Jurkat, Clone E6-1 (cell line): ENCODE data around the gene BMP7.

Experiments used
- DNase-seq: peaks from one replicate; pipeline ENCODE4 v3.0.0-alpha.2; 2011; ENCODE audit warnings: low read depth, low spot score
- H3K4me3 ChIP-seq: 2 replicates; pipeline ENCODE4 v1.5.1; 2011; ENCODE audit warnings: mild to moderate bottlenecking, low read length, control low read depth, moderate library complexity

BMP7 gene

DNA sequence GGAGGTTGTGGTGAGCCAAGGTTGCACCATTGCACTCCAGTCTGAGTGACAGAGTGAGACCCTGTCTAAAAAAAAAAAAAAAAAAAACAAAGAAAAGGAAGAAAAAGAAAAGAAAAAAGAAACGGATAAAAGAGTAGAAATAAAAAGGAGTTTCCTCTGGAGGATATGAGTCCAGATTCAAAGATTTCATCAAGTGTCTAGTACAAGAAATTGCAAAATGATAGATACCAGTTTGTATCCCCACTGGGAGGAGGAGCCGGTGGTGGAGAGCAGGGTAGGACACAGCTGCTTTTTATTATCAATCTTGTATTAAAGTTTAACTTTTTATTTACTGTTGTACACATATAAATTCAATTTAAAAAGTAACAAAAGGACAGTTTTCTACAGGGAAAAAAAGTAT lies 113.9 kb downstream of the BMP7 start:
- no peak for DNase-seq
- no peak overlapping the region for H3K4me3 ChIP-seq

- no peak overlapping the region for H3K4me3 ChIP-seq
- DNase-seq = no peak
These were observed 115.9 kb downstream of the BMP7 start for GRCh38 chr20:57150559-57150958.

GRCh38 chr20:57148263-57148662 lies 118.2 kb downstream of the BMP7 start:
- no peak overlapping the region for H3K4me3 ChIP-seq
- no peak for DNase-seq

DNA sequence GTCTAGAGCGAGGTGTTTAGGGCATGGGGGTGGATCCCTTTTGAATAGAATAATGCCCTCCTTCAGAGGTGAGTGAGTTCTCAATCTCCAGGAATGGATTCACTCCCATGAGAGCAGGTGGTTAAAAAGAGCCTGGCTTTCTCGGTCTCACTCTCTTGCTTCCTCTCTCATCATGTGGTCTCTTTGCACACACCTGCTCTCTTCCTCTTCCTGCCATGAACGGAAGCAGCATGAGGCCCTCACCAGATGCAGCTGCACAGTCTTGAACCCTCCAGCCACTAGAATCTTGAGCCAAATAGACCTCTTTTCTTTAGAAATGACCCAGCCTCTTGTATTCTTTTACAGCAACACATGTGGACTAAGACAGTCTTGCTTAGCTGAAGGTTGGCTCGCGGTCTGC lies 119.3 kb downstream of the BMP7 start:
- DNase-seq = peak; percentile 58

DNA sequence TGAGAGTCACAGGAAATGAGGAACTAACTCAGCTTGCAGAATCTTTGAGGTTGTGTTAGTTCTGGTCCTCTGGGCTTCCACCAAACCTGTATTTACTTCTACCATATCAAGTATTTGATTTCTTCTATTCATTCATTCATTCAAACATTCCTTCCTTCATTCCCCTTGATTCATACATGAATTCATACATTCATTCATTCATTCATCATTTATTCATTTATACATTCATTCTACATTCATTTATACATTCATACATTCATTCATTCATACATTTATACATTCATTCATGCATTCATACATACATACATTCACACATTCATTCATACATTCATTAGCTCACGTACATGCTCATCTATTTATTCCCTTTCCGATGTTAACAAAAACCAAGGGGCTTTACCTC lies 120.3 kb downstream of the BMP7 start:
- DNase-seq = no peak

More for the DNA sequence above, 119.3 kb downstream of the BMP7 start:
- no peak overlapping the region for H3K4me3 ChIP-seq

GRCh38 chr20:57145089-57145631 lies 121.3 kb downstream of the BMP7 start:
- no peak overlapping the region for H3K4me3 ChIP-seq
- DNase-seq = no peak

More for the DNA sequence above, 120.3 kb downstream of the BMP7 start:
- no peak overlapping the region for H3K4me3 ChIP-seq

DNA sequence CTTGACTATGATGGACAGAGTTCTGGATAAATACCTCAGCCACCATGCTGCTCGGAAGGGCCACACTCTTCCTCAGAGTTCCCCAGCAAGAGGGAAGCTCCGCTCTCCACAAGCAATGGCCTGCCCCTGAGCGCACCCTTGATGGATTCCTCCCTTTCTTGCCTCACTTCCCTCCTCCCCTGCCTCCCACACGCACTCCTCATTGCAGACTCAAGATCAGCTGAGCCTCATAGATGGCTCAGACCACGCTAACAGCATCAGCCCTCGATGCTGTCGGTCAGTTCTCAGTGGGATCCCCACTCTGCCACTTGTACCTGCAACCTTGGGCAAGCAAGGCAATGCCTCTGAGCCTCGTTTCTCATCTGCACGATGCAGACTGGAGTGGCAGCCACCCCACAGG lies 123.3 kb downstream of the BMP7 start:
- H3K4me3 ChIP-seq = no peak overlapping the region
- no peak for DNase-seq

- H3K4me3 ChIP-seq = no peak overlapping the region
- DNase-seq = no peak
These were observed 123.8 kb downstream of the BMP7 start for GRCh38 chr20:57142667-57143066.

- no peak for DNase-seq
- H3K4me3 ChIP-seq = no peak overlapping the region
These were observed 124.9 kb downstream of the BMP7 start for GRCh38 chr20:57141492-57141891.

GRCh38 chr20:57140416-57140965 lies 126.0 kb downstream of the BMP7 start:
- H3K4me3 ChIP-seq = no peak overlapping the region
- DNase-seq = no peak

GRCh38 chr20:57139342-57140093 lies 126.9 kb downstream of the BMP7 start:
- H3K4me3 ChIP-seq = no peak overlapping the region
- DNase-seq = no peak

GRCh38 chr20:57138198-57138995 lies 128.0 kb downstream of the BMP7 start:
- no peak overlapping the region for H3K4me3 ChIP-seq
- DNase-seq = no peak

- H3K4me3 ChIP-seq = no peak overlapping the region
These were observed 128.8 kb downstream of the BMP7 start for GRCh38 chr20:57137676-57138075.

GRCh38 chr20:57136734-57137133 lies 129.7 kb downstream of the BMP7 start:
- H3K4me3 ChIP-seq = no peak overlapping the region
- DNase-seq = no peak

More at GRCh38 chr20:57137676-57138075, 128.8 kb downstream of the BMP7 start:
- no peak for DNase-seq

DNA sequence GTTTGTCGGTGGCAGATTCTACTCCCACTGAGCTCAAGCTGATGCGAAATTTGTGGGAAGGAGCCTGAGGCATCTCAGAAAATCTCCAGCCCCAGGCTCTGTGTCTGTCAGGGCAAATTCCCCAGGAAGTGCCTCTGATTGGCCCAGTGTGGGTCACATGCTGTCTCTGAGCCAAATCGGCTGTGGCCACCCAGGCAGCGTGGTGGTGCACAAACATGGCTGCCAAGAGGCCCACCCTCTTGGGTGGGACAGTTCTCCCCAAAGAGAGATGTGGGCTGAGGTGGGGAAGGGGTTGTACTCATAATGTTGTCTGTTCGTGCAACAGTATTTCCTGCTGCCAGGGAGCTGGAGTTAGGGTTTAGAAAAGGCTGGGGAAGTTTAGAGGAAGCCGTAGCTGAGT lies 130.6 kb downstream of the BMP7 start:
- no peak overlapping the region for H3K4me3 ChIP-seq
- no peak for DNase-seq

DNA sequence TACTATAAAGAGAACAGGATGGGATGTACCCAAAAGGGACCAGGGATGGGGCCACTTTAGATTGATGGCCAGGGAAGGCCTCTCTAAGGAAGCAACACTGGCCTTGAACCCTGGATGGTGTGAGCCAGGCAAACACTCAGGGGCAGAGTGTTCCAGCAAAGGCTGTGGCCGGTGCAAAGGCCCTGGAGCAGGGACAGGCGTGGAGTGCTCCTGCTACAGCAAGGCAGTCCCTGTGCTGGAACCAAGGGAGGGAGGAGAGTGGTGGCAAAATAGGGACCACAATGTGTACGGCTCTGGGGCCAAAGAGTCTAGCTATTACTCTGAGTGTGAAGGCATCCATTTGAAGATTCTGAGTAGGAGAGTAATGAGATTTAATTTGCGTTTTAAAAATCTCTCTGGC lies 131.6 kb downstream of the BMP7 start:
- H3K4me3 ChIP-seq = no peak overlapping the region
- DNase-seq = no peak

DNA sequence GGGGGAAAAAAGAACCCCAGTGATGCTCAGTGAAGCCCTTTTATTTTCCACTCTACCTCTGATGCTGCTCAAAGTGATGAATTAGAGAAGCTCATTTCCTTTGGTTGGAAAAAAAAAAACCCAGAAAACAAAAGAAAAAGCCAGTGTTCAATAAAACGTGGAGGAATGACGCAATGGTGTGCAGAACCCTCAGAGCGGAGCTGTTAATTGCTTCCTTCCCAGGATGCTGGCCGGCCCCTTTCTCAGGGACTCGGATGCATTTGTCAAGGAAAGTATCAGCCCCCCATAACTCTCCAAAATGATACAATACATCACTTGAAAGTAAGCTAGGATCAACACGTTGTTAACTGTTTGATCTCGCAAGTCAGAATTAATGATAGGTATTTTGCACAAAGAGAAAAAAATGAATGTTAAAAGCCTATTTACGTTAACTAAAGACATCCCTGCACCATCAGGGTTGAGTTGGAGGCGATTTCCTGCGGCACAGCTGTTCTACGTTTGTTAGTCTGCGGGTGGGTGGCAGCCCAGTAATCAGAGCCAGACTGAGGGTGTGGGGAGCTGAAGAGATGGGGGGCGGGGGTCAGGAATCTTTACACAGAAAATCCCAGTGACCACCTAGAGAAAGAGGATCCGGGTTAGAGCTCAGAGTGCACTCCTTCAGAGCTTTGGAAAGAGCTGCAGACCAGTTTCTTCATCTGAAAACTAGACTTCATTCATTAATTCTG lies 132.4 kb downstream of the BMP7 start:
- no peak overlapping the region for H3K4me3 ChIP-seq
- DNase-seq = no peak

GRCh38 chr20:57131601-57132391 lies 134.6 kb downstream of the BMP7 start:
- no peak for DNase-seq
- H3K4me3 ChIP-seq = no peak overlapping the region

DNA sequence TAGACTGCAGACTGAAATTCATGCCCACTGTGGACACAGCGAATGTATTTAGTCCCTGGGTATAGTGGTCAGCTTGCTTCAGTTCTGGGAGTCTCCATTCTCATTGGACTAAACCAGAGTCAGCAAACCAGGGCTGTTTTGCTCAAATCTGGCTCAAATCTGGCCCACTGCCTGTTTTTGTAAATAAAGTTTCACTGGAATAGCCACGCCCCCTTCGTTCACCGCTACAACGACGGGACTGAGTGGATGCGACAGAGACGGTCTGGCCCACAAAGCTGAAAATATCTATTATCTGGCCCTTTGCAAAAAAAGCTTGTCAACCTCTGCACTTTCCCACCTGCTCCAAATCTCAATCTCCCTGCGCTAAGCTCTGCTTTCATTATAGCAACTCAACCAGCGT lies 135.4 kb downstream of the BMP7 start:
- no peak for DNase-seq

More for the DNA sequence above, 135.4 kb downstream of the BMP7 start:
- no peak overlapping the region for H3K4me3 ChIP-seq
